GM13977 (cell line): ENCODE measurements around the gene CFAP20.

Experiments
- DNase-seq: peaks from one replicate; pipeline ENCODE4 v3.0.0; 2012; ENCODE audit warnings: low spot score
- CTCF ChIP-seq: IDR thresholded peaks from 2 replicates; pipeline ENCODE4 v1.5.1; 2012; ENCODE audit warnings: mild to moderate bottlenecking, control low read depth; ENCODE audit not compliant: insufficient read depth; ENCODE audit errors: extremely low read depth, missing control alignments
- in situ Hi-C: fragments of 300-500 bp; cut with MboI; formaldehyde crosslinking; loops from one replicate; pipeline ENCODE4 v1.12.0; 2022; ENCODE audit warnings: low sequenced_read_pairs, low pct_unique_long_range_greater_than_20kb, mixed read lengths, inconsistent platforms; ENCODE audit not compliant: unreplicated experiment

CFAP20 gene

GRCh38 chr16:58107228-58107627 lies 22.0 kb downstream of the CFAP20 start:
- no peak for DNase-seq
- in situ Hi-C loops, result no loop called here
- no peak for TF ChIP-seq CTCF

- no peak for DNase-seq
- in situ Hi-C loops, result no loop called here
These were observed 23.6 kb downstream of the CFAP20 start for GRCh38 chr16:58105631-58106030.

GRCh38 chr16:58102665-58103392 lies 26.4 kb downstream of the CFAP20 start:
- DNase-seq, result no peak
- in situ Hi-C loops, result no loop called here
- TF ChIP-seq CTCF, result no peak

More at GRCh38 chr16:58105631-58106030, 23.6 kb downstream of the CFAP20 start:
- no peak for TF ChIP-seq CTCF

GRCh38 chr16:58099956-58100300 lies 29.3 kb downstream of the CFAP20 start:
- in situ Hi-C loops, result no loop called here
- DNase-seq, result no peak
- TF ChIP-seq CTCF, result no peak

GRCh38 chr16:58099097-58099955 lies 29.9 kb downstream of the CFAP20 start:
- no peak for TF ChIP-seq CTCF
- in situ Hi-C loops, result no loop called here

DNA sequence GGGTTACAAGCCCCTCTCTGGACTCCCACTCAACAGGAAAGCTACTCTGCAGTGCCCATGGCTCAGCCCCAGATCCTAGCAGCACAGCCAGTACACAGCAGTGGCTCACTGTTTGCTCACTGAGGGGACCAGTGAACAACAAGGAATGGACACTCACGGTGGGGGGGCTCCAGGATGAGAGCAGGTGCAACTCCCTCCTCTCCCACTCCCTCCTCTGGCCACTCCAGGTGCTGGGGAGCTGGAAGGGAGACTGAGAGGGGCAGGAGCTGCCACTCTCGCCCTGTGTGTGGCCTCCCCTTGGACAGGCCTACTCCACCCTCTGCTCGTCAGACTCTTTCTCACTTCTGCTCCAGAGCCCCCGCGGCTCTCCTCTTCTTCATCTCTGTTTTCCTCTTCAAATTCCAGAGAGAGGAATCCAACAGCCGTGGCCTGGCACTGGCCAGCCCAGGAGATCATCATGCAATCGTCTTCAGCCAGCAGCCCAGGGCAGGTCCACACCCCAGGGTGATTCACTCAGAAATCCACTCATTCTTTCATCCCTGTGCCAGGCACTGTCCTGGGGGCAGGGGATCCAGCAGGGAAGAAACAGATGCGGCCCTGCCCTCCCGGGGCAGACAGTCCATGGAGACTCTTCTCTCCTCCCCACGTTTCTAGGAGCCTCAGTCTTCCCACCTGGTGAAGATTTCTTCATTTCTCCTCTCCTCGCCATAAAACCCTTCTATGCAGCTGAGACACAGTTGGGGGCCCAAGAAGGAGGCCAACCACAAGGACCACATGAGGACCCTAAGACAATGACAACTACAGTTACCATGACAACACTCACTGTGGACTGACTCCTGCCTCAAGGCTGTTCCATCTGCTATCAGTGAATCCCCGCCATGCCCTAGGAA lies 30.7 kb downstream of the CFAP20 start:
- TF ChIP-seq CTCF, result no peak
- in situ Hi-C loops, result no loop called here
- no peak for DNase-seq

More at GRCh38 chr16:58099097-58099955, 29.9 kb downstream of the CFAP20 start:
- DNase-seq, result no peak
